PC-3 (cell line): ENCODE results near the gene SKIDA1. TPM values are rescaled to one million over a fixed set of nuclear protein-coding genes. Genes with fewer than 3 reads are reported as not detected.
"Not testable (repeated sequence)": the region's sequence is repeated elsewhere in the genome, so short reads cannot be mapped to it uniquely, and the experiment has no call there.

Source experiments
- ATAC-seq: fragments of 200-7000 bp; cut with Tn5 transposase; 2 replicates; pipeline ENCODE4 v1.9.1; 2020; ENCODE audit warnings: mild to moderate bottlenecking, moderate library complexity
- BruUV-seq: library from RNA; stranded (reverse); fragments of 400-500 nt; replicated peaks from 2 replicates; lab custom pipeline; 2021; lab: Mats Ljungman, UMichigan
- CTCF ChIA-PET: fragments of 300-600 bp; sonication (Branson Sonifier 250); formaldehyde crosslinking; loops from one replicate; lab custom pipeline; 2022; ENCODE audit warnings: antibody characterized with exemption; lab: Charles Lee
- POLR2A ChIA-PET: fragments of 300-600 bp; sonication (Branson Sonifier 250); formaldehyde crosslinking; loops from one replicate; lab custom pipeline; 2022; ENCODE audit warnings: antibody characterized with exemption; ENCODE audit not compliant: unreplicated experiment; lab: Charles Lee
- DNase-seq: peaks from one replicate; pipeline ENCODE4 v3.0.0-alpha.2; 2015
- H2AFZ ChIP-seq: fragments of 300-600 bp; sonication (generic); 2 replicates; pipeline ENCODE4 v1.6.0; 2016; ENCODE audit warnings: antibody characterized with exemption, low read length
- H3F3A ChIP-seq: fragments of 300-600 bp; sonication (generic); one replicate; pipeline ENCODE4 v1.6.0; 2017; ENCODE audit warnings: antibody characterized with exemption, low read length, control low read depth, mild to moderate bottlenecking; ENCODE audit not compliant: unreplicated experiment
- H3K27ac ChIP-seq: fragments of 300-600 bp; sonication (generic); 2 replicates; pipeline ENCODE4 v1.5.1; 2016; ENCODE audit warnings: mild to moderate bottlenecking, low read length
- H3K27me3 ChIP-seq: fragments of 300-600 bp; sonication (generic); 2 replicates; pipeline ENCODE4 v1.6.1; 2016; ENCODE audit warnings: low read length, mixed read lengths
- H3K36me3 ChIP-seq: fragments of 300-600 bp; sonication (generic); 2 replicates; pipeline ENCODE4 v1.6.1; 2016; ENCODE audit warnings: low read depth, mixed run types, low read length, mixed read lengths
- H3K4me1 ChIP-seq: fragments of 300-600 bp; sonication (generic); 2 replicates; pipeline ENCODE4 v1.5.1; 2016; ENCODE audit warnings: low read length; ENCODE audit not compliant: insufficient read depth
- H3K4me2 ChIP-seq: fragments of 300-600 bp; sonication (generic); 2 replicates; pipeline ENCODE4 v1.6.0; 2016; ENCODE audit warnings: low read length
- H3K4me3 ChIP-seq: fragments of 300-600 bp; sonication (generic); 2 replicates; pipeline ENCODE4 v1.5.1; 2016; ENCODE audit warnings: mild to moderate bottlenecking, low read length, mixed read lengths
- H3K79me2 ChIP-seq: fragments of 300-600 bp; sonication (generic); 2 replicates; pipeline ENCODE4 v1.6.1; 2017; ENCODE audit warnings: low read length, mixed read lengths
- H3K9ac ChIP-seq: fragments of 300-600 bp; sonication (generic); 2 replicates; pipeline ENCODE4 v1.6.0; 2016; ENCODE audit warnings: mild to moderate bottlenecking, low read length
- H3K9me2 ChIP-seq: fragments of 300-600 bp; sonication (generic); replicated peaks from 2 replicates; pipeline ENCODE4 v1.6.1; 2016; ENCODE audit warnings: mixed run types, low read length, mixed read lengths
- H3K9me3 ChIP-seq: fragments of 300-600 bp; sonication (generic); 2 replicates; pipeline ENCODE4 v1.6.1; 2016; ENCODE audit warnings: low read length, mixed read lengths
- H4K20me1 ChIP-seq: fragments of 300-600 bp; sonication (generic); 2 replicates; pipeline ENCODE4 v1.6.1; 2016; ENCODE audit warnings: low read length, mixed read lengths
- CTCF ChIP-seq: fragments of 300-600 bp; sonication (generic); conservative IDR thresholded peaks from 2 replicates; pipeline ENCODE4 v1.5.1; 2017; ENCODE audit warnings: antibody characterized with exemption, low read depth, mild to moderate bottlenecking, low read length
- EZH2 ChIP-seq: fragments of 300-600 bp; sonication (generic); IDR thresholded peaks from one replicate; pipeline ENCODE4 v1.6.1; 2017; ENCODE audit warnings: antibody characterized with exemption, mild to moderate bottlenecking, low read length; ENCODE audit not compliant: unreplicated experiment
- EZH2phosphoT487 ChIP-seq: fragments of 300-600 bp; sonication (generic); IDR thresholded peaks from 2 replicates; pipeline ENCODE4 v1.6.1; 2018; ENCODE audit warnings: mild to moderate bottlenecking, antibody characterized with exemption, low read length, borderline replicate concordance
- intact Hi-C: fragments of 100-400 bp; cut with micrococcal nuclease; formaldehyde crosslinking; loops from 2 replicates; pipeline ENCODE4 v1.9.0; 2023
- total RNA-seq: library from RNA; depleted of rRNA; stranded (reverse); fragments of >200 nt; gene quantifications from 2 replicates; pipeline ENCODE4 v1.2.3, GENCODE V29; 2014

Gene SKIDA1
- total RNA-seq, 1 experiment from 2014 or later, result 0.26 TPM

- Histone ChIP-seq H3K27ac (no peak overlapping the region), H4K20me1 (no peaks in the 10 kb centered on the region), H3K9ac (no peak overlapping the region), H3K4me1 (peaks cover 7% of the 10 kb centered on the region; the same call in 1 of the 2 replicates), H3K79me2 (peaks cover 39% of the 10 kb centered on the region), H3K27me3 (no peaks in the 10 kb centered on the region), H2AFZ (no peak overlapping the region), H3F3A (no peaks in the 10 kb centered on the region), H3K9me3 (no peaks in the 10 kb centered on the region), H3K4me2 (no peak overlapping the region), H3K9me2 (no peaks in the 10 kb centered on the region), H3K4me3 (no peak overlapping the region), H3K36me3 (peaks cover 10% of the 10 kb centered on the region)
- no peak for ATAC-seq
- no TSS peak for BruUV-seq
- DNase-seq, result no peak
- POLR2A ChIA-PET, result no interaction called here
- intact Hi-C loops, result no loop called here
- CTCF ChIA-PET, result no interaction called here
- TF ChIP-seq EZH2 (no peak), CTCF (no peak), EZH2phosphoT487 (no peak)
Measured at GRCh38 chr10:21536874-21537273, 11.4 kb upstream of the SKIDA1 start.

- BruUV-seq, H3K9me2 ChIP-seq, H3K9me3 ChIP-seq, H3F3A ChIP-seq, H3K27me3 ChIP-seq, H3K4me1 ChIP-seq, H3K36me3 ChIP-seq, CTCF ChIA-PET, DNase-seq, intact Hi-C loops, H4K20me1 ChIP-seq, H2AFZ ChIP-seq, H3K9ac ChIP-seq, H3K27ac ChIP-seq, ATAC-seq, POLR2A ChIA-PET: not testable (repeated sequence)
- H3K4me2 ChIP-seq, result peak overlapping the region; percentile 88; the same call in 1 of the 2 replicates
- peak overlapping the region; percentile 80 for H3K4me3 ChIP-seq
- H3K79me2 ChIP-seq, result peaks cover 39% of the 10 kb centered on the region
Measured at GRCh38 chr10:21535976-21536375, 10.5 kb upstream of the SKIDA1 start.

GRCh38 chr10:21535494-21535965, 10.0 kb upstream of the SKIDA1 start:
- H3K9me3 ChIP-seq, result no peaks in the 10 kb centered on the region
- peak overlapping the region; percentile 48 for H3K27ac ChIP-seq
- H3K4me2 ChIP-seq, result peak overlapping the region; percentile 88
- peak overlapping the region; percentile 80 for H3K4me3 ChIP-seq
- BruUV-seq, result TSS peak; percentile 40
- POLR2A ChIA-PET, result no interaction called here
- TF ChIP-seq EZH2phosphoT487, result no peak
- TF ChIP-seq CTCF, result no peak
- no peak for TF ChIP-seq EZH2
- peak overlapping the region; percentile 57; the same call in 1 of the 2 replicates for H2AFZ ChIP-seq
- no peak for ATAC-seq
- DNase-seq, result peak; percentile 3
- H3F3A ChIP-seq, result no peaks in the 10 kb centered on the region
- H3K27me3 ChIP-seq, result no peaks in the 10 kb centered on the region
- H3K4me1 ChIP-seq, result peaks cover 7% of the 10 kb centered on the region; the same call in 1 of the 2 replicates
- H3K79me2 ChIP-seq, result peaks cover 39% of the 10 kb centered on the region
- intact Hi-C loops, result no loop called here
- peak overlapping the region; percentile 74 for H3K9ac ChIP-seq
- CTCF ChIA-PET, result no interaction called here
- H3K36me3 ChIP-seq, result peaks cover 7% of the 10 kb centered on the region
- H3K9me2 ChIP-seq, result no peaks in the 10 kb centered on the region
- H4K20me1 ChIP-seq, result no peaks in the 10 kb centered on the region
